IMR-90 (cell line): ENCODE data around the gene ABO. TPM values are rescaled to one million over a fixed set of nuclear protein-coding genes. Genes with fewer than 3 reads are reported as not detected.
"Not testable (repeated sequence)": the region's sequence is repeated elsewhere in the genome, so short reads cannot be mapped to it uniquely, and the experiment has no call there.

Experiments used
- ATAC-seq: fragments of 200-7000 bp; cut with Tn5 transposase; 2 replicates; pipeline ENCODE4 v1.9.1; 2020; ENCODE audit warnings: low read depth, mild to moderate bottlenecking, moderate library complexity
- BruUV-seq: library from RNA; stranded (reverse); fragments of 400-500 nt; replicated peaks from 2 replicates; lab custom pipeline; 2021; lab: Mats Ljungman, UMichigan
- CTCF ChIA-PET: fragments of 300-600 bp; formaldehyde crosslinking; extraction: SDS; loops from one replicate; lab custom pipeline; 2021; ENCODE audit warnings: antibody characterized with exemption; lab: Yijun Ruan, JAX
- POLR2A ChIA-PET: fragments of 300-600 bp; sonication (Branson Sonifier 250); formaldehyde crosslinking; loops from one replicate; lab custom pipeline; 2022; ENCODE audit warnings: antibody characterized with exemption; ENCODE audit not compliant: unreplicated experiment; lab: Charles Lee
- DNase-seq: peaks from one replicate; pipeline ENCODE4 v3.0.0; 2013
- H2AFZ ChIP-seq: replicated peaks from 2 replicates; pipeline ENCODE3; 2013; ENCODE audit warnings: low read length, mild to moderate bottlenecking; ENCODE audit not compliant: poor library complexity
- H2AK5ac ChIP-seq: 2 replicates; pipeline ENCODE4 v1.6.1; 2013; ENCODE audit warnings: low read depth, low read length, inconsistent platforms
- H2AK9ac ChIP-seq: replicated peaks from 2 replicates; pipeline ENCODE3; 2013; ENCODE audit warnings: mild to moderate bottlenecking, low read depth, low read length, moderate library complexity; ENCODE audit not compliant: poor library complexity
- H2BK120ac ChIP-seq: 2 replicates; pipeline ENCODE4 v1.6.1; 2013; ENCODE audit warnings: low read depth, low read length, inconsistent platforms
- H2BK15ac ChIP-seq: 3 replicates; pipeline ENCODE4 v1.6.1; 2013; ENCODE audit warnings: low read depth, low read length, inconsistent platforms
- H2BK20ac ChIP-seq: 2 replicates; pipeline ENCODE4 v1.6.1; 2013; ENCODE audit warnings: low read depth, mild to moderate bottlenecking, inconsistent platforms, low read length, moderate library complexity
- H2BK5ac ChIP-seq: 2 replicates; pipeline ENCODE4 v1.6.1; 2013; ENCODE audit warnings: mild to moderate bottlenecking, low read depth, low read length, inconsistent platforms; ENCODE audit not compliant: poor library complexity, severe bottlenecking
- H3K14ac ChIP-seq: replicated peaks from 2 replicates; pipeline ENCODE4 v1.6.1; 2013; ENCODE audit warnings: low read depth, low read length, inconsistent platforms
- H3K18ac ChIP-seq: 2 replicates; pipeline ENCODE4 v1.6.1; 2013; ENCODE audit warnings: low read depth, low read length, control low read depth
- H3K23ac ChIP-seq: 2 replicates; pipeline ENCODE4 v1.6.1; 2013; ENCODE audit warnings: low read depth, low read length, inconsistent platforms
- H3K27ac ChIP-seq: 2 replicates; pipeline ENCODE4 v1.5.1; 2013; ENCODE audit warnings: mild to moderate bottlenecking, control low read depth, low read length; ENCODE audit not compliant: insufficient read depth
- H3K27me3 ChIP-seq: 2 replicates; pipeline ENCODE4 v1.6.1; 2013; ENCODE audit warnings: low read length; ENCODE audit not compliant: control insufficient read depth, insufficient read depth
- H3K36me3 ChIP-seq: 2 replicates; pipeline ENCODE4 v1.6.1; 2013; ENCODE audit warnings: low read length, mixed read lengths; ENCODE audit not compliant: control insufficient read depth, insufficient read depth
- H3K4ac ChIP-seq: 2 replicates; pipeline ENCODE4 v1.6.1; 2013; ENCODE audit warnings: low read depth, low read length, inconsistent platforms
- H3K4me1 ChIP-seq: 2 replicates; pipeline ENCODE4 v1.6.1; 2013; ENCODE audit warnings: low read length, mixed read lengths; ENCODE audit not compliant: control insufficient read depth, insufficient read depth
- H3K4me2 ChIP-seq: 2 replicates; pipeline ENCODE4 v1.6.1; 2013; ENCODE audit warnings: low read depth, mild to moderate bottlenecking, control low read depth, low read length, moderate library complexity
- H3K4me3 ChIP-seq: 2 replicates; pipeline ENCODE4 v1.5.1; 2013; ENCODE audit warnings: low read depth, mild to moderate bottlenecking, control low read depth, low read length, moderate library complexity; ENCODE audit not compliant: insufficient read depth
- H3K56ac ChIP-seq: 2 replicates; pipeline ENCODE4 v1.6.1; 2013; ENCODE audit warnings: low read length, inconsistent platforms; ENCODE audit not compliant: insufficient read depth; ENCODE audit errors: extremely low read depth
- H3K79me1 ChIP-seq, 2 experiments: 2 replicates each; pipeline ENCODE4 v1.6.1; 2013; ENCODE audit warnings: low read length in 2 of 2, inconsistent platforms in 1 of 2, low read depth in 1 of 2
- H3K9ac ChIP-seq: 2 replicates; pipeline ENCODE4 v1.6.1; 2013; ENCODE audit warnings: low read depth, low read length, control low read depth
- H3K9me1 ChIP-seq: 2 replicates; pipeline ENCODE4 v1.6.1; 2013; ENCODE audit warnings: low read length, inconsistent platforms; ENCODE audit not compliant: insufficient read depth
- H3K9me3 ChIP-seq: 2 replicates; pipeline ENCODE4 v1.6.1; 2013; ENCODE audit warnings: low read length; ENCODE audit not compliant: control insufficient read depth, insufficient read depth
- H4K20me1 ChIP-seq: 2 replicates; pipeline ENCODE4 v1.6.1; 2013; ENCODE audit warnings: low read length, inconsistent platforms; ENCODE audit not compliant: insufficient read depth
- H4K5ac ChIP-seq: 2 replicates; pipeline ENCODE4 v1.6.1; 2013; ENCODE audit warnings: mild to moderate bottlenecking, low read depth, low read length, control low read depth
- H4K8ac ChIP-seq, 2 experiments: 2 replicates each; pipeline ENCODE4 v1.6.1; 2013; ENCODE audit warnings: low read depth in 2 of 2, low read length in 2 of 2, control low read depth in 1 of 2, inconsistent platforms in 1 of 2
- H4K91ac ChIP-seq: 2 replicates; pipeline ENCODE4 v1.6.1; 2013; ENCODE audit warnings: low read depth, low read length, inconsistent platforms; ENCODE audit not compliant: insufficient read depth
- WGBS, 2 experiments: methylation state at CpG; one replicate each; pipeline versions ENCODE4 v1.1.5 to v1.1.7; 2013; ENCODE audit warnings: missing lambda C conversion rate in 2 of 2; ENCODE audit not compliant: insufficient read length in 1 of 2; ENCODE audit errors: extremely low coverage in 2 of 2; 5-methylcytosine and 5-hydroxymethylcytosine counted together
- dilution Hi-C: fragments of 300-500 bp; cut with HindIII; formaldehyde crosslinking; loops from one replicate; pipeline ENCODE4 v1.14.3; 2018; ENCODE audit warnings: low sequenced_read_pairs; ENCODE audit not compliant: unreplicated experiment
- in situ Hi-C: fragments of 300-500 bp; cut with MboI; formaldehyde crosslinking; loops from 3 replicates; pipeline ENCODE4 v1.14.3; 2019; ENCODE audit warnings: low sequenced_read_pairs, inconsistent platforms, mixed read lengths
- intact Hi-C: fragments of 100-400 bp; cut with micrococcal nuclease; formaldehyde crosslinking; loops from 2 replicates; pipeline ENCODE4 v1.10.0; 2022
- polyA plus RNA-seq, 3 experiments: library from polyadenylated mRNA; depleted of rRNA; stranded (reverse); fragments of >200 nt; gene quantifications; 2 replicates each; pipeline ENCODE4 v1.2.3, GENCODE V29; 2012; ENCODE audit warnings: low replicate concordance in 1 of 3
- total RNA-seq: library from RNA; depleted of rRNA; stranded (reverse); fragments of >200 nt; gene quantifications from 2 replicates; pipeline ENCODE4 v1.2.3, GENCODE V29; 2012

Gene ABO
- total and polyA plus RNA-seq, 2 of the 4 experiments (the other 2 are of a cell fraction): not detected

GRCh38 chr9:133283255-133284032, 8.4 kb upstream of the ABO start:
- dilution Hi-C loops, H3K36me3 ChIP-seq, H3K23ac ChIP-seq, POLR2A ChIA-PET, H4K91ac ChIP-seq, intact Hi-C loops, ATAC-seq, DNase-seq, H3K9me3 ChIP-seq, H2BK120ac ChIP-seq, H3K79me1 ChIP-seq, H3K27ac ChIP-seq, H2BK15ac ChIP-seq, H3K4me1 ChIP-seq, H4K5ac ChIP-seq, H2BK5ac ChIP-seq, H3K4ac ChIP-seq, H3K9me1 ChIP-seq, H2AK5ac ChIP-seq, in situ Hi-C loops, H2AFZ ChIP-seq, BruUV-seq, H2BK20ac ChIP-seq, H3K14ac ChIP-seq, H2AK9ac ChIP-seq, H4K8ac ChIP-seq, H3K56ac ChIP-seq, H3K9ac ChIP-seq, H4K20me1 ChIP-seq, H3K4me2 ChIP-seq, H3K18ac ChIP-seq, H3K4me3 ChIP-seq, CTCF ChIA-PET: not testable (repeated sequence)
- H3K27me3 ChIP-seq: peaks cover 22% of the 10 kb centered on the region
- WGBS, 2 experiments: 66% methylated on average over 8 of the region's 16 CpGs; no CpG with 5 or more reads in 1 of the 2 experiments
